ENCODE data around the gene CYP46A1. TPM values are rescaled to one million over a fixed set of nuclear protein-coding genes. Genes with fewer than 3 reads are reported as not detected.

CYP46A1 gene
- total and polyA plus RNA-seq, 8 donors, result 1.2 to 6.8 (median 5.5) TPM

- DNase-seq, result no peak
- peak; percentile 21 for ATAC-seq
- no peak overlapping the region for H3K27ac ChIP-seq
- no peak overlapping the region for H3K4me3 ChIP-seq
- no peak for TF ChIP-seq CTCF (IDR thresholded peaks at IDR 0.05)
- intact Hi-C loops (cut with DNase I), result no loop called here
- no peaks in the 10 kb centered on the region for H3K4me1 ChIP-seq
- no peaks in the 10 kb centered on the region for H3K9me3 ChIP-seq
- no peaks in the 10 kb centered on the region for H3K27me3 ChIP-seq
- no peaks in the 10 kb centered on the region for H3K36me3 ChIP-seq
Observed at GRCh38 chr14:99667821-99668220, 16.3 kb upstream of the CYP46A1 start.

- ATAC-seq (no peak), DNase-seq (no peak)
- TF ChIP-seq CTCF (IDR thresholded peaks at IDR 0.05), result no peak
- H3K27me3 ChIP-seq, result no peaks in the 10 kb centered on the region
- H3K4me1 ChIP-seq, result no peaks in the 10 kb centered on the region
- no peak overlapping the region for H3K27ac ChIP-seq
- no peaks in the 10 kb centered on the region for H3K9me3 ChIP-seq
- no peak overlapping the region for H3K4me3 ChIP-seq
- H3K36me3 ChIP-seq, result no peaks in the 10 kb centered on the region
- intact Hi-C loops (cut with DNase I), result no loop called here
Observed at GRCh38 chr14:99668307-99669295, 15.5 kb upstream of the CYP46A1 start.

GRCh38 chr14:99670361-99671234 lies 13.5 kb upstream of the CYP46A1 start:
- Histone ChIP-seq H3K27me3 (peaks cover 0 to 15% of the 10 kb centered on the region in 2 donors), H3K36me3 (no peaks in the 10 kb centered on the region), H3K4me1 (no peaks in the 10 kb centered on the region), H3K27ac (no peak overlapping the region), H3K9me3 (no peaks in the 10 kb centered on the region), H3K4me3 (no peak overlapping the region)
- no peak for DNase-seq
- no peak for TF ChIP-seq CTCF (IDR thresholded peaks at IDR 0.05)
- intact Hi-C loops (cut with DNase I), result no loop called here
- ATAC-seq, result no peak

- H3K4me1 ChIP-seq, result no peaks in the 10 kb centered on the region
- DNase-seq (no peak), ATAC-seq (no peak)
Observed at GRCh38 chr14:99671235-99672224, 12.6 kb upstream of the CYP46A1 start.

More at GRCh38 chr14:99671235-99672224, 12.6 kb upstream of the CYP46A1 start:
- Histone ChIP-seq H3K27me3 (peaks cover 0 to 25% of the 10 kb centered on the region in 2 donors), H3K4me3 (no peak overlapping the region), H3K9me3 (no peaks in the 10 kb centered on the region), H3K36me3 (no peaks in the 10 kb centered on the region), H3K27ac (no peak overlapping the region)
- intact Hi-C loops (cut with DNase I), result no loop called here
- no peak for TF ChIP-seq CTCF (IDR thresholded peaks at IDR 0.05)
